ENCODE results near the gene F8A1.
"Not testable (repeated sequence)": the region's sequence is repeated elsewhere in the genome, so short reads cannot be mapped to it uniquely, and the experiment has no call there.

Gene F8A1

GRCh38 chrX:154855256-154855655 lies 30.9 kb upstream of the F8A1 start:
- Histone ChIP-seq H3K4me3 (ENCODE audit: low read depth, low read length, poor library complexity, severe bottlenecking) (no peak overlapping the region), H3K4me2 (ENCODE audit: low read length) (no peak overlapping the region), H3K27ac (ENCODE audit: low read depth, low read length, poor library complexity, severe bottlenecking) (no peak overlapping the region), H3K79me2 (ENCODE audit: insufficient read depth, low read length) (no peaks in the 10 kb centered on the region), H3K9me3 (ENCODE audit: low read length) (no peaks in the 10 kb centered on the region), H3K4me1 (ENCODE audit: insufficient read depth, low read length, severe bottlenecking) (no peaks in the 10 kb centered on the region), H3K27me3 (ENCODE audit: insufficient read depth, low read length) (no peaks in the 10 kb centered on the region), H4K20me1 (ENCODE audit: insufficient read depth, low read length) (no peaks in the 10 kb centered on the region), H3K36me3 (ENCODE audit: insufficient read depth, low read length) (no peaks in the 10 kb centered on the region), H2AFZ (ENCODE audit: low read length) (no peak overlapping the region), H3K9me2 (ENCODE audit: low read depth, low read length) (no peaks in the 10 kb centered on the region), H3F3A (ENCODE audit: insufficient read depth, low read length) (no peaks in the 10 kb centered on the region), H3K9ac (ENCODE audit: low read length) (no peak overlapping the region)
- TF ChIP-seq CTCF (IDR thresholded peaks at IDR 0.05; ENCODE audit: low read length) (no peak), EZH2 (IDR thresholded peaks at IDR 0.05; ENCODE audit: borderline replicate concordance, low read length) (no peak)

- H3K4me1 ChIP-seq (ENCODE audit: insufficient read depth, low read length, severe bottlenecking); H4K20me1 ChIP-seq (ENCODE audit: insufficient read depth, low read length); H3K4me2 ChIP-seq (ENCODE audit: low read length); H3F3A ChIP-seq (ENCODE audit: insufficient read depth, low read length); H2AFZ ChIP-seq (ENCODE audit: low read length); H3K9me3 ChIP-seq (ENCODE audit: low read length); H3K27me3 ChIP-seq (ENCODE audit: insufficient read depth, low read length); H3K4me3 ChIP-seq (ENCODE audit: low read depth, low read length, poor library complexity, severe bottlenecking); H3K9me2 ChIP-seq (ENCODE audit: low read depth, low read length); H3K79me2 ChIP-seq (ENCODE audit: insufficient read depth, low read length); H3K27ac ChIP-seq (ENCODE audit: low read depth, low read length, poor library complexity, severe bottlenecking); H3K36me3 ChIP-seq (ENCODE audit: insufficient read depth, low read length); H3K9ac ChIP-seq (ENCODE audit: low read length): not testable (repeated sequence)
These were observed 17.6 kb upstream of the F8A1 start for GRCh38 chrX:154868522-154868921.

GRCh38 chrX:154873329-154873728 lies 12.8 kb upstream of the F8A1 start:
- no peak overlapping the region for H3K9ac ChIP-seq (ENCODE audit: low read length)
- no peaks in the 10 kb centered on the region for H3K27me3 ChIP-seq (ENCODE audit: insufficient read depth, low read length)
- H3K9me2 ChIP-seq (ENCODE audit: low read depth, low read length): no peaks in the 10 kb centered on the region
- H3K4me1 ChIP-seq (ENCODE audit: insufficient read depth, low read length, severe bottlenecking): no peaks in the 10 kb centered on the region
- no peak overlapping the region for H3K4me2 ChIP-seq (ENCODE audit: low read length)
- H3K27ac ChIP-seq (ENCODE audit: low read depth, low read length, poor library complexity, severe bottlenecking): no peak overlapping the region
- H2AFZ ChIP-seq (ENCODE audit: low read length): no peak overlapping the region
- no peak overlapping the region for H3K4me3 ChIP-seq (ENCODE audit: low read depth, low read length, poor library complexity, severe bottlenecking)
- H3K36me3 ChIP-seq (ENCODE audit: insufficient read depth, low read length): no peaks in the 10 kb centered on the region
- H3K79me2 ChIP-seq (ENCODE audit: insufficient read depth, low read length): no peaks in the 10 kb centered on the region
- H3F3A ChIP-seq (ENCODE audit: insufficient read depth, low read length): no peaks in the 10 kb centered on the region
- H4K20me1 ChIP-seq (ENCODE audit: insufficient read depth, low read length): no peaks in the 10 kb centered on the region
- no peak for TF ChIP-seq EZH2 (IDR thresholded peaks at IDR 0.05; ENCODE audit: borderline replicate concordance, low read length)
- no peak for TF ChIP-seq CTCF (IDR thresholded peaks at IDR 0.05; ENCODE audit: low read length)
- no peaks in the 10 kb centered on the region for H3K9me3 ChIP-seq (ENCODE audit: low read length)

GRCh38 chrX:154884069-154884468 lies 2.1 kb upstream of the F8A1 start:
- not testable (repeated sequence) for H3K27me3 ChIP-seq (ENCODE audit: insufficient read depth, low read length); H3F3A ChIP-seq (ENCODE audit: insufficient read depth, low read length); H3K9me3 ChIP-seq (ENCODE audit: low read length); H3K4me2 ChIP-seq (ENCODE audit: low read length); H2AFZ ChIP-seq (ENCODE audit: low read length); H3K4me3 ChIP-seq (ENCODE audit: low read depth, low read length, poor library complexity, severe bottlenecking); H3K4me1 ChIP-seq (ENCODE audit: insufficient read depth, low read length, severe bottlenecking); H3K9me2 ChIP-seq (ENCODE audit: low read depth, low read length); H3K27ac ChIP-seq (ENCODE audit: low read depth, low read length, poor library complexity, severe bottlenecking); H3K36me3 ChIP-seq (ENCODE audit: insufficient read depth, low read length); H4K20me1 ChIP-seq (ENCODE audit: insufficient read depth, low read length); H3K9ac ChIP-seq (ENCODE audit: low read length); H3K79me2 ChIP-seq (ENCODE audit: insufficient read depth, low read length)

- H4K20me1 ChIP-seq (ENCODE audit: insufficient read depth, low read length); H3K4me3 ChIP-seq (ENCODE audit: low read depth, low read length, poor library complexity, severe bottlenecking); H3K4me1 ChIP-seq (ENCODE audit: insufficient read depth, low read length, severe bottlenecking); H3K9me2 ChIP-seq (ENCODE audit: low read depth, low read length); H3K9me3 ChIP-seq (ENCODE audit: low read length); H3K27ac ChIP-seq (ENCODE audit: low read depth, low read length, poor library complexity, severe bottlenecking); H3K27me3 ChIP-seq (ENCODE audit: insufficient read depth, low read length); H3K9ac ChIP-seq (ENCODE audit: low read length); H3K4me2 ChIP-seq (ENCODE audit: low read length); H3K79me2 ChIP-seq (ENCODE audit: insufficient read depth, low read length); H3F3A ChIP-seq (ENCODE audit: insufficient read depth, low read length); H2AFZ ChIP-seq (ENCODE audit: low read length); H3K36me3 ChIP-seq (ENCODE audit: insufficient read depth, low read length): not testable (repeated sequence)
These were observed 1.1 kb upstream of the F8A1 start for GRCh38 chrX:154885057-154885456.

- H4K20me1 ChIP-seq (ENCODE audit: insufficient read depth, low read length); H3F3A ChIP-seq (ENCODE audit: insufficient read depth, low read length); H3K4me1 ChIP-seq (ENCODE audit: insufficient read depth, low read length, severe bottlenecking); H3K4me3 ChIP-seq (ENCODE audit: low read depth, low read length, poor library complexity, severe bottlenecking); H2AFZ ChIP-seq (ENCODE audit: low read length); H3K4me2 ChIP-seq (ENCODE audit: low read length); H3K9ac ChIP-seq (ENCODE audit: low read length); H3K9me3 ChIP-seq (ENCODE audit: low read length); H3K27ac ChIP-seq (ENCODE audit: low read depth, low read length, poor library complexity, severe bottlenecking); H3K79me2 ChIP-seq (ENCODE audit: insufficient read depth, low read length); H3K27me3 ChIP-seq (ENCODE audit: insufficient read depth, low read length); H3K9me2 ChIP-seq (ENCODE audit: low read depth, low read length); H3K36me3 ChIP-seq (ENCODE audit: insufficient read depth, low read length): not testable (repeated sequence)
These were observed 606 bp upstream of the F8A1 start for GRCh38 chrX:154885549-154885948.

Data from OCI-LY1 (cell line).